Liver (tissue), 3 donors: ENCODE data around the gene CCNC.

Source experiments
- CTCF ChIP-seq: fragments of 150-350 bp; IDR thresholded peaks from 2 replicates; pipeline ENCODE4 v1.5.1; 2017; ENCODE audit warnings: improper control_type of control experiment, low read depth, low read length; ENCODE audit not compliant: missing input control
- TAF1 ChIP-seq: conservative IDR thresholded peaks from 2 replicates; pipeline ENCODE4 v1.6.1; 2016; ENCODE audit warnings: antibody characterized with exemption, mild to moderate bottlenecking
- ZBTB33 ChIP-seq: IDR thresholded peaks from 2 replicates; pipeline ENCODE4 v1.6.1; 2016; ENCODE audit warnings: antibody characterized with exemption
- donor health status: healthy.
- donor health status: healthy.

GRCh38 chr6:99579781-99580180 is 11.3 kb upstream of the CCNC start:
- TF ChIP-seq TAF1 = no peak
- TF ChIP-seq CTCF = no peak
- TF ChIP-seq ZBTB33 = no peak
